ENCODE results near the gene ERLIN1. TPM values are rescaled to one million over a fixed set of nuclear protein-coding genes. Genes with fewer than 3 reads are reported as not detected.

The ERLIN1 gene
- total RNA-seq, 2 donors from 2014 or later, result 18.1 to 23.8 TPM

DNA sequence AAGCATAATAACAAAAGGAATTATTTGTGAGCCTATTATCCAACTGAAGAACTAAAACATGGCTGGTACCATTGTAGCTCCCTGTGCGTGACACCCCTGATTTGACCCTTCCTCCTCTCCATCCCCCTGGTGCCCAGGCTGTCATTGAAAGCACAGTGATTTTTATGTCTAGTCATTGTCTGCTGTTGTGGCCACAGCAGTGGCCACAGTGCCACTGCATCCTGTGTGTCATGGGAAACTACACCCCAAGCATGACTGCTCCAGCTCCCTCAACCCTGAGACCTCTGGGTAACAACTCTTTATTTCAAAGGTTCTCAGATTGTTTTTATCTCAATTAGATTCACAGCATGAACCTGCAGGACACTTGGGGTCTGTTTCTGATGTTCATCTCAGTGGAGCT lies 52.0 kb downstream of the ERLIN1 start:
- Histone ChIP-seq H3K27ac (no peak overlapping the region), H3K36me3 (no peaks in the 10 kb centered on the region), H3K9me3 (no peaks in the 10 kb centered on the region), H3K27me3 (replicated peaks; ENCODE audit: insufficient read depth) (no peaks in the 10 kb centered on the region), H3K4me1 (replicated peaks) (no peaks in the 10 kb centered on the region), H3K4me3 (no peak overlapping the region)
- intact Hi-C loops (cut with DNase I), result no loop called here
- no peak for TF ChIP-seq POLR2A (IDR thresholded peaks at IDR 0.05)
- no peak for TF ChIP-seq POLR2AphosphoS5 (IDR thresholded peaks at IDR 0.05)
- TF ChIP-seq, protein P1, sequence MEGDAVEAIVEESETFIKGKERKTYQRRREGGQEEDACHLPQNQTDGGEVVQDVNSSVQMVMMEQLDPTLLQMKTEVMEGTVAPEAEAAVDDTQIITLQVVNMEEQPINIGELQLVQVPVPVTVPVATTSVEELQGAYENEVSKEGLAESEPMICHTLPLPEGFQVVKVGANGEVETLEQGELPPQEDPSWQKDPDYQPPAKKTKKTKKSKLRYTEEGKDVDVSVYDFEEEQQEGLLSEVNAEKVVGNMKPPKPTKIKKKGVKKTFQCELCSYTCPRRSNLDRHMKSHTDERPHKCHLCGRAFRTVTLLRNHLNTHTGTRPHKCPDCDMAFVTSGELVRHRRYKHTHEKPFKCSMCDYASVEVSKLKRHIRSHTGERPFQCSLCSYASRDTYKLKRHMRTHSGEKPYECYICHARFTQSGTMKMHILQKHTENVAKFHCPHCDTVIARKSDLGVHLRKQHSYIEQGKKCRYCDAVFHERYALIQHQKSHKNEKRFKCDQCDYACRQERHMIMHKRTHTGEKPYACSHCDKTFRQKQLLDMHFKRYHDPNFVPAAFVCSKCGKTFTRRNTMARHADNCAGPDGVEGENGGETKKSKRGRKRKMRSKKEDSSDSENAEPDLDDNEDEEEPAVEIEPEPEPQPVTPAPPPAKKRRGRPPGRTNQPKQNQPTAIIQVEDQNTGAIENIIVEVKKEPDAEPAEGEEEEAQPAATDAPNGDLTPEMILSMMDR (IDR thresholded peaks at IDR 0.05), result no peak
- DNase-seq (ENCODE audit: low spot score), result no peak
- 85% methylated on average over 1 of the region's 1 CpG for WGBS

DNA sequence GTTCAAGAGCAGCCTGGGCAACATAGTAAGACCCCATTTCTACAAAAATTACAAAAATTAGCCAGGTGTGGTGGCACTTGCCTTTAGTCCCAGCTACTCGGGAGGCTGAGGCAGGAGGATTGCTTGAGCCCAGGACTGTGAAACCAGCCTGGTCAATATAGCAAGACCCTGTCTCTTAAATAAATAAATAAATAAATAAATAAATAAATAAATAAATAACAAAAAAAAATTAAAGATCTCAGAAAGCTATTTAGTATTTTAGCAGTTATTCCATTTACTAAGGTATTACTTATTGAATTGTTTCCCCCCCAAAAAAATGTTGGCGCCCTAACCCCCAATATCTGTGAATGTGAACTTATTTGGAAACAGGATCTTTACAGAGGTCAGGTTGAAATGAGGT lies 53.4 kb downstream of the ERLIN1 start:
- no peak for DNase-seq (ENCODE audit: low spot score)
- Histone ChIP-seq H3K4me3 (no peak overlapping the region), H3K27me3 (replicated peaks; ENCODE audit: insufficient read depth) (no peaks in the 10 kb centered on the region), H3K4me1 (replicated peaks) (no peaks in the 10 kb centered on the region), H3K9me3 (no peaks in the 10 kb centered on the region), H3K27ac (no peak overlapping the region), H3K36me3 (no peaks in the 10 kb centered on the region)
- 84% methylated on average over 2 of the region's 2 CpGs for WGBS
- intact Hi-C loops (cut with DNase I), result no loop called here
- TF ChIP-seq POLR2AphosphoS5 (IDR thresholded peaks at IDR 0.05) (no peak), POLR2A (IDR thresholded peaks at IDR 0.05) (no peak)
- TF ChIP-seq, protein P1 (IDR thresholded peaks at IDR 0.05), result no peak

DNA sequence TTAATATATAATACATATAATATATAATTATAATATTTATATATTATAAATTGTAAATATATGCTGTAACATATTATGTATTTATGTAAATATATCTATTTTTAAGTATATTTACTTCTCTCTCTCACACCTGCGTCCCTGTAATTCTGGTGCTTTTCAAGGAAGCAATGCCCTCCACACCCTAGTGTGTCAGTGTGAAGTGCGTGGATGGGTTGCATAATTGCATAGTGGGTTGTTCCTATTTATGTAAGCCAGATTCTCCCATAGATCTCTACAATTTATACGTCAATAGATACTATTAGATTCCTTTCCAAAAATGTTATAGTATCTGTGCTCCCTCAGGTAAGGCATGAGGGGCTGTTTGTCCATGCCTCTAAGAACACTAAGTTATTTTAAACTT lies 54.3 kb downstream of the ERLIN1 start:
- 73% methylated on average over 3 of the region's 3 CpGs for WGBS
- Histone ChIP-seq H3K4me1 (replicated peaks) (no peaks in the 10 kb centered on the region), H3K27ac (no peak overlapping the region), H3K4me3 (no peak overlapping the region), H3K36me3 (no peaks in the 10 kb centered on the region), H3K27me3 (replicated peaks; ENCODE audit: insufficient read depth) (no peaks in the 10 kb centered on the region), H3K9me3 (no peaks in the 10 kb centered on the region)
- no peak for DNase-seq (ENCODE audit: low spot score)
- TF ChIP-seq POLR2AphosphoS5 (IDR thresholded peaks at IDR 0.05) (no peak), POLR2A (IDR thresholded peaks at IDR 0.05) (no peak)
- TF ChIP-seq, protein P1 (IDR thresholded peaks at IDR 0.05), result no peak
- intact Hi-C loops (cut with DNase I), result no loop called here

DNA sequence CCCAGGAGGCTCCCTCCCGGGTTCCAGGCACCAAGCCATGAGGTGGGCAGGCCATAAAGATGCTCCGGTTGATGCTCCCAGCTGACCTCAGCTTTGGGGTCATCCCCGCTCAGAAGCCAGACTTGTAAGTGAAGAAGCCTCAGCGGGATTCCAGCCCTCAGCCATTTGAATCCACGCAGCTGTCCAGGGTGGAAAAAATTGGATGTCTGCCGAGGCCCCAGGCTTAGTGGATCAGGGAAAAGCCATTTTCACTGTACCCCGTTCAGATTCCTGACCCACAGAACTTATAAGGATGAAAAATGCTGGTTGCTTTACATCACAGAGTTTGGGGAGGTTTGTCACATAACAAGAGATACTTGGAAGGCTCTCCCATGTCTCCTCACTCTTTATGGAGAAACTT lies 55.0 kb downstream of the ERLIN1 start:
- Histone ChIP-seq H3K36me3 (no peaks in the 10 kb centered on the region), H3K9me3 (no peaks in the 10 kb centered on the region), H3K27me3 (replicated peaks; ENCODE audit: insufficient read depth) (no peaks in the 10 kb centered on the region), H3K4me3 (no peak overlapping the region), H3K27ac (no peak overlapping the region), H3K4me1 (replicated peaks) (no peaks in the 10 kb centered on the region)
- 44% methylated on average over 7 of the region's 7 CpGs for WGBS
- intact Hi-C loops (cut with DNase I), result no loop called here
- no peak for DNase-seq (ENCODE audit: low spot score)
- TF ChIP-seq POLR2AphosphoS5 (IDR thresholded peaks at IDR 0.05), result no peak

DNA sequence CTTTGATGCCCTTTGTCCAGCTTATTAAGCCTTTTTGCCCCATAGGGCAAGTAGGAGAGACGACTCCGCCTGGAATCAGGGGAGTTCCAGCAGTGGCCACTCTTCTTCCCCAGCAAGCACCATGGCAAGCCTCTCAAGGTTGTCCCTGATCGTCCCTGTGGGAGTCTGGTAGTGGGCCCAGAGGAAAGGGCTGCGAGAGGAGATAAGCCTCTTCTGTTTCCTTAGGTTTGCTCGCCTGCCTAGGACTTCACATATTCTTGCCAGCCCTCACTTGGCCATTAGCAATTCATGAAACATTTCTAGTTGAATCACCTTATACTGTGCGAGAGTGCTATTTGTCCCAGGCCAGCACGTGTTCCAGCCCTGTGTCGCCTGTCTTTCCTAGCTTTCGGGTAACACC lies 56.4 kb downstream of the ERLIN1 start:
- Histone ChIP-seq H3K4me1 (replicated peaks) (no peaks in the 10 kb centered on the region), H3K27me3 (replicated peaks; ENCODE audit: insufficient read depth) (no peaks in the 10 kb centered on the region), H3K27ac (no peak overlapping the region), H3K9me3 (no peaks in the 10 kb centered on the region), H3K36me3 (no peaks in the 10 kb centered on the region), H3K4me3 (no peak overlapping the region)
- no peak for TF ChIP-seq POLR2AphosphoS5 (IDR thresholded peaks at IDR 0.05)
- TF ChIP-seq, protein P1 (IDR thresholded peaks at IDR 0.05), result no peak
- TF ChIP-seq POLR2A (IDR thresholded peaks at IDR 0.05), result no peak
- 82% methylated on average over 9 of the region's 9 CpGs for WGBS
- intact Hi-C loops (cut with DNase I), result no loop called here
- DNase-seq (ENCODE audit: low spot score), result no peak

All from prostate gland (tissue), 2 donors.